ENCODE data around the gene AKR1C2. TPM values are rescaled to one million over a fixed set of nuclear protein-coding genes. Genes with fewer than 3 reads are reported as not detected.
"Not testable (repeated sequence)": the region's sequence is repeated elsewhere in the genome, so short reads cannot be mapped to it uniquely, and the experiment has no call there.

The AKR1C2 gene
- total and polyA plus RNA-seq, 11 donors, result 9.3 to 33.7 (median 14.5) TPM

- peaks cover 0 to 61% (median 27%) of the 10 kb centered on the region in 12 donors for H3K9me3 ChIP-seq
- WGBS, 4 donors, result 45 to 79% (median 59%) methylated on average over 2 of the region's 2 CpGs
- DNase-seq (no peak), ATAC-seq (peak in 1 of 4 donors; percentile 31)
- H3K27ac ChIP-seq, result no peak overlapping the region
- intact Hi-C loops (cut with DNase I), result no loop called here
- H3K27me3 ChIP-seq, result no peaks in the 10 kb centered on the region
- no peak overlapping the region for H3K4me3 ChIP-seq
- H3K4me1 ChIP-seq, result no peaks in the 10 kb centered on the region
- no peak for TF ChIP-seq POLR2A (IDR thresholded peaks at IDR 0.05)
- H3K36me3 ChIP-seq, result no peaks in the 10 kb centered on the region
Observed at GRCh38 chr10:5033061-5033778, 29.6 kb upstream of the AKR1C2 start.

- H3K9me3 ChIP-seq, result peaks cover 0 to 61% (median 27%) of the 10 kb centered on the region in 12 donors
- H3K36me3 ChIP-seq; DNase-seq; ATAC-seq; H3K27me3 ChIP-seq; H3K4me3 ChIP-seq; H3K27ac ChIP-seq; H3K4me1 ChIP-seq; intact Hi-C loops (cut with DNase I): not testable (repeated sequence)
- 81 to 94% (median 91%) methylated on average over 9 to 22 of the region's 22 CpGs for WGBS, 4 donors
Observed at GRCh38 chr10:5032444-5032843, 28.8 kb upstream of the AKR1C2 start.

GRCh38 chr10:5031588-5031987, 27.9 kb upstream of the AKR1C2 start:
- H3K27ac ChIP-seq; intact Hi-C loops (cut with DNase I); H3K36me3 ChIP-seq; H3K4me1 ChIP-seq; DNase-seq; H3K4me3 ChIP-seq; H3K27me3 ChIP-seq; ATAC-seq: not testable (repeated sequence)
- H3K9me3 ChIP-seq, result peaks cover 0 to 61% (median 27%) of the 10 kb centered on the region in 12 donors
- WGBS, 4 donors, result 68 to 83% (median 77%) methylated on average over 4 of the region's 4 CpGs

GRCh38 chr10:5030989-5031388, 27.3 kb upstream of the AKR1C2 start:
- no peak for DNase-seq
- Histone ChIP-seq H3K27ac (no peak overlapping the region), H3K9me3 (peaks cover 0 to 60% (median 27%) of the 10 kb centered on the region in 12 donors), H3K36me3 (no peaks in the 10 kb centered on the region), H3K4me3 (no peak overlapping the region), H3K4me1 (peaks cover 0 to under 1% (median 0%) of the 10 kb centered on the region in 12 donors), H3K27me3 (no peaks in the 10 kb centered on the region)
- TF ChIP-seq POLR2A (IDR thresholded peaks at IDR 0.05), result no peak
- TF ChIP-seq, protein P1, sequence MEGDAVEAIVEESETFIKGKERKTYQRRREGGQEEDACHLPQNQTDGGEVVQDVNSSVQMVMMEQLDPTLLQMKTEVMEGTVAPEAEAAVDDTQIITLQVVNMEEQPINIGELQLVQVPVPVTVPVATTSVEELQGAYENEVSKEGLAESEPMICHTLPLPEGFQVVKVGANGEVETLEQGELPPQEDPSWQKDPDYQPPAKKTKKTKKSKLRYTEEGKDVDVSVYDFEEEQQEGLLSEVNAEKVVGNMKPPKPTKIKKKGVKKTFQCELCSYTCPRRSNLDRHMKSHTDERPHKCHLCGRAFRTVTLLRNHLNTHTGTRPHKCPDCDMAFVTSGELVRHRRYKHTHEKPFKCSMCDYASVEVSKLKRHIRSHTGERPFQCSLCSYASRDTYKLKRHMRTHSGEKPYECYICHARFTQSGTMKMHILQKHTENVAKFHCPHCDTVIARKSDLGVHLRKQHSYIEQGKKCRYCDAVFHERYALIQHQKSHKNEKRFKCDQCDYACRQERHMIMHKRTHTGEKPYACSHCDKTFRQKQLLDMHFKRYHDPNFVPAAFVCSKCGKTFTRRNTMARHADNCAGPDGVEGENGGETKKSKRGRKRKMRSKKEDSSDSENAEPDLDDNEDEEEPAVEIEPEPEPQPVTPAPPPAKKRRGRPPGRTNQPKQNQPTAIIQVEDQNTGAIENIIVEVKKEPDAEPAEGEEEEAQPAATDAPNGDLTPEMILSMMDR (IDR thresholded peaks at IDR 0.05), result no peak
- intact Hi-C loops (cut with DNase I), result no loop called here
- WGBS, 4 donors, result 86 to 94% (median 91%) methylated on average over 1 of the region's 1 CpG
- no peak for ATAC-seq

DNA sequence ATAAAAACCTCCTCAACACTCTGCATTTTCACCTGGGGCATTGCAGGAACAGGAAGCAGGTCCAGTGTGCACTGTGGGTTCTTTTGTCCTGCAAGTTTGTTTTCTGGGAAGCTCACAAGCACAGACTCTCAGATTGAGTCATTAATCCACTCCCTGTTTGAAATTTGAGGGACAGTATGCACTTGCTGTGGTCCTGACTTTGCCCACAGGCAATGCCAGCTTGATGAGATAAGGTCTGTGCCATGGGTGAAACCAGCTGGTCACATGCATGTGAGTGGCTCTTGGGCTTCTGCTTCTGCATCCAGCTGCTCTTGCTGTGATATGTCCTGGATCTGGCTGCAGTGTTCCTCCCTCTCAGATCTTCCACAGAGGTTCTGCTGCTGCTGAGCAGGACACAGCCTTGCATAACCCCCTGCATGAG, 21.8 kb upstream of the AKR1C2 start:
- H3K4me1 ChIP-seq; intact Hi-C loops (cut with DNase I); H3K36me3 ChIP-seq; H3K4me3 ChIP-seq; H3K27me3 ChIP-seq; H3K27ac ChIP-seq: not testable (repeated sequence)
- H3K9me3 ChIP-seq, result peaks cover 0 to 16% (median 5%) of the 10 kb centered on the region in 12 donors
- ATAC-seq (peak; percentile 37 to 69 (median 40)), DNase-seq (peak in 2 of 5 donors; percentile 16 to 52)

GRCh38 chr10:5023177-5023805, 19.6 kb upstream of the AKR1C2 start:
- 62 to 82% (median 68%) methylated on average over 4 of the region's 4 CpGs for WGBS, 4 donors
- Histone ChIP-seq H3K4me3 (no peak overlapping the region), H3K4me1 (peaks cover 0 to 32% (median 17%) of the 10 kb centered on the region in 12 donors), H3K27ac (no peak overlapping the region), H3K27me3 (no peaks in the 10 kb centered on the region), H3K9me3 (no peaks in the 10 kb centered on the region), H3K36me3 (no peaks in the 10 kb centered on the region)
- no peak for TF ChIP-seq POLR2A (IDR thresholded peaks at IDR 0.05)
- TF ChIP-seq, protein P1 (IDR thresholded peaks at IDR 0.05), result no peak
- no peak for DNase-seq
- no peak for ATAC-seq
- intact Hi-C loops (cut with DNase I), result no loop called here

DNA sequence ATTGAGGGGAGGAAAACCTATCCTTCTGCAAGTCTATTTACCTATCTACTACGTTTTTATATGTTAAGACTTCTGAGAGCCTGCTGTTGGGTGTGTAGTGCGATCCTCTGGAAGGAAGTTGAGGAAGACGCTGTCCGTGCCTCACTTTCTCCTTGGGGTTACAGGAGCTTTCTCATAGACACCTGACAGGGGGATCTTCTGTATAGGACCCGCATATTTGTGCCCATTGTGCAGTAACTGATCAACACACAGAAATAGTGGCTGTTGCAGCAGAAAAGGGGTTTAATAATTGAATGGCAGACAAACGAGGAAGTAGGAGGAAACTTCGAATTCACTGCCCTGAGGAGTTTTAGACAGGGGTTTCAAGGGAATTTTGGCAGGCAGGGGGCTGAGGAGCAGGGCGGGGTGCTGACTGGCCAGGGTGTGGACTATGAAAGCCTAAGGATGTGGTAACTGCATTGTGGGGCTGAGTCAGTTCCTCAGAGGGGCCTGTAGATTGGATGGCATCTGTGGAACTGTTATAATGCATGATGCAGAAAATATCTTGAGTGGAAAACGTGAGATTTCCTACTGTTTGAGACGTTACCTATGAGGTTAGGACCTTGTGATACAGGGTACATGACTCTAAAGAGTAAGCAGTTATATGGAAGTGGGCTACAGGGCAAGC, 18.1 kb upstream of the AKR1C2 start:
- 77 to 79% (median 78%) methylated on average over 9 to 10 of the region's 10 CpGs for WGBS, 4 donors
- DNase-seq; H3K4me3 ChIP-seq; intact Hi-C loops (cut with DNase I); H3K27ac ChIP-seq; H3K27me3 ChIP-seq; H3K9me3 ChIP-seq; H3K36me3 ChIP-seq: not testable (repeated sequence)
- ATAC-seq, result peak in 1 of 4 donors; percentile 61
- peaks cover 0 to 37% (median 18%) of the 10 kb centered on the region in 12 donors for H3K4me1 ChIP-seq

GRCh38 chr10:5019770-5020612, 16.3 kb upstream of the AKR1C2 start:
- H3K9me3 ChIP-seq, H3K27me3 ChIP-seq, H3K36me3 ChIP-seq, H3K4me3 ChIP-seq, DNase-seq: not testable (repeated sequence)
- Histone ChIP-seq H3K27ac (peak overlapping the region in 11 of 12 donors; percentile 40 to 87 (median 61)), H3K4me1 (peaks cover 0 to 34% (median 18%) of the 10 kb centered on the region in 12 donors)
- WGBS, 4 donors, result 57 to 64% (median 64%) methylated on average over 6 of the region's 6 CpGs
- intact Hi-C loops (cut with DNase I), result loop anchor here in 7 of 10 donors (5.0 to 10.0 kb wide), 4 partner anchors 72 to 262 kb away; partner anchors contain the start of gene AKR1C3 (in 5 of the 7)
- ATAC-seq, result peak in 2 of 4 donors; percentile 61 to 78

Measured in heart left ventricle (tissue), 16 donors.